NCI-H1694 treated with DMSO at 0.1 percent for 48 hours (cell line): ENCODE data around the gene FIGNL1.
A peak's percentile ranks its signal among the peaks of the same experiment; 100 is the strongest.

ENCODE experiments used
- DNase-seq: peaks from one replicate; lab custom pipeline; 2025; lab: John Stamatoyannopoulos, UW

The FIGNL1 gene

GRCh38 chr7:50449881-50450589, at the start of gene FIGNL1:
TSS of gene FIGNL1 (minus strand) at chr7:50450350. CDS start at chr7:50447287, 3,063 bp downstream.
- DNase-seq, result peak; percentile 65

GRCh38 chr7:50499092-50499491, 48.9 kb upstream of the FIGNL1 start:
- no peak for DNase-seq

- DNase-seq, result no peak
Observed at GRCh38 chr7:50497968-50498367, 47.8 kb upstream of the FIGNL1 start.

- DNase-seq, result no peak
Observed at GRCh38 chr7:50497068-50497642, 47.0 kb upstream of the FIGNL1 start.

GRCh38 chr7:50496569-50496968, 46.4 kb upstream of the FIGNL1 start:
- no peak for DNase-seq

GRCh38 chr7:50495746-50496145, 45.6 kb upstream of the FIGNL1 start:
- DNase-seq, result no peak

- DNase-seq, result no peak
Observed at GRCh38 chr7:50492770-50493519, 42.8 kb upstream of the FIGNL1 start.

GRCh38 chr7:50491943-50492342, 41.8 kb upstream of the FIGNL1 start:
- no peak for DNase-seq

- no peak for DNase-seq
Observed at GRCh38 chr7:50491209-50491608, 41.1 kb upstream of the FIGNL1 start.

- no peak for DNase-seq
Observed at GRCh38 chr7:50488379-50488778, 38.2 kb upstream of the FIGNL1 start.

- no peak for DNase-seq
Observed at GRCh38 chr7:50486512-50486911, 36.4 kb upstream of the FIGNL1 start.

GRCh38 chr7:50481867-50482266, 31.7 kb upstream of the FIGNL1 start:
- no peak for DNase-seq

GRCh38 chr7:50480797-50481196, 30.6 kb upstream of the FIGNL1 start:
- no peak for DNase-seq

GRCh38 chr7:50479743-50480517, 29.8 kb upstream of the FIGNL1 start:
- DNase-seq, result no peak

- no peak for DNase-seq
Observed at GRCh38 chr7:50477640-50478039, 27.5 kb upstream of the FIGNL1 start.

GRCh38 chr7:50476953-50477625, 26.9 kb upstream of the FIGNL1 start:
- no peak for DNase-seq

- DNase-seq, result no peak
Observed at GRCh38 chr7:50475340-50475739, 25.2 kb upstream of the FIGNL1 start.

- no peak for DNase-seq
Observed at GRCh38 chr7:50474382-50475160, 24.4 kb upstream of the FIGNL1 start.

GRCh38 chr7:50473531-50473930, 23.4 kb upstream of the FIGNL1 start:
- DNase-seq, result no peak

- DNase-seq, result no peak
Observed at GRCh38 chr7:50472427-50472826, 22.3 kb upstream of the FIGNL1 start.

GRCh38 chr7:50471970-50472369, 21.8 kb upstream of the FIGNL1 start:
- DNase-seq, result no peak
